Heart left ventricle (tissue), 16 donors: ENCODE results near the gene TTI1. TPM values are rescaled to one million over a fixed set of nuclear protein-coding genes. Genes with fewer than 3 reads are reported as not detected.

Source experiments
- ATAC-seq, 4 donors: fragments of 200-7000 bp; cut with Tn5 transposase; one replicate each; pipeline ENCODE4 v1.9.1; 2020 to 2022; ENCODE audit warnings: moderate library complexity in 4 of 4, mild to moderate bottlenecking in 3 of 4, moderate number of reproducible peaks in 1 of 4
- DNase-seq, 5 donors: peaks; one replicate each; pipeline ENCODE4 v3.0.0-alpha.2; 2020
- H3K27ac ChIP-seq, 12 donors: fragments of 200-600 bp; sonication (generic) in 4 of 12; one replicate each; pipeline versions ENCODE4 v1.5.0 to v1.8.0; 2016 to 2022; ENCODE audit warnings: mild to moderate bottlenecking in 2 of 12
- H3K27me3 ChIP-seq, 9 donors: fragments of 200-600 bp; sonication (generic) in 2 of 9; one replicate each; pipeline versions ENCODE4 v1.5.1 to v1.8.0; 2016 to 2022; ENCODE audit warnings: mild to moderate bottlenecking in 3 of 9
- H3K36me3 ChIP-seq, 9 donors: fragments of 200-600 bp; sonication (generic) in 2 of 9; one replicate each; pipeline versions ENCODE4 v1.5.0 to v1.8.0; 2018 to 2022; ENCODE audit warnings: mild to moderate bottlenecking in 2 of 9
- H3K4me1 ChIP-seq, 12 donors: fragments of 200-600 bp; sonication (generic) in 4 of 12; one replicate each; pipeline versions ENCODE4 v1.5.0 to v1.8.0; 2016 to 2022; ENCODE audit warnings: mild to moderate bottlenecking in 3 of 12
- H3K4me3 ChIP-seq, 12 donors: fragments of 200-600 bp; sonication (generic) in 4 of 12; one replicate each; pipeline versions ENCODE4 v1.5.0 to v1.8.0; 2017 to 2022; ENCODE audit warnings: mild to moderate bottlenecking in 9 of 12, moderate library complexity in 4 of 12
- H3K9me3 ChIP-seq, 12 donors: fragments of 200-600 bp; sonication (generic) in 4 of 12; one replicate each; pipeline versions ENCODE4 v1.5.0 to v1.8.0; 2016 to 2022; ENCODE audit warnings: mild to moderate bottlenecking in 1 of 12
- POLR2A ChIP-seq, 2 donors: fragments of 450-650 bp; IDR thresholded peaks; one replicate each; pipeline ENCODE4 v1.6.1; 2017; ENCODE audit warnings: antibody characterized with exemption in 2 of 2, mild to moderate bottlenecking in 2 of 2, moderate library complexity in 2 of 2
- WGBS, 4 donors: extraction: QIAGEN DNeasy Blood & Tissue Kit in 2 of 4; methylation state at CpG; one replicate each; pipeline versions ENCODE4 v1.1.5 to v1.1.7; 2013 to 2018; 5-methylcytosine and 5-hydroxymethylcytosine counted together
- intact Hi-C, 10 donors: fragments of 100-400 bp; cut with DNase I; formaldehyde crosslinking; loops; one replicate each; pipeline versions ENCODE4 v1.11.1 to v1.14.2; 2022
- polyA plus RNA-seq, 2 donors: library from polyadenylated mRNA; stranded (reverse); fragments of 200-250 nt; gene quantifications; one replicate each; pipeline ENCODE4 v1.2.3, GENCODE V29; 2013
- total RNA-seq, 9 donors: library from RNA; depleted of rRNA in 2 of 9; stranded (reverse); fragments of >200 nt in 2 of 9; fragmentation: NEBNext Ultra II Directional in 3 of 9; extraction: Animal tissue kit (Norgen Biotek cat#: 25700) in 3 of 9; gene quantifications; one replicate each; pipeline versions ENCODE4 v1.1.0 to v1.2.4, GENCODE V29; 2016 to 2023
- TF ChIP-seq, protein P1 (sequence below), 12 donors: fragments of 200-600 bp; sonication (generic) in 4 of 12; IDR thresholded peaks; one replicate each; pipeline versions ENCODE4 v1.5.0 to v1.8.0; 2018 to 2022; ENCODE audit warnings: antibody characterized with exemption in 12 of 12, mild to moderate bottlenecking in 5 of 12
- donor health status: ischemic (EF 13 %, LVEDD 7.1; RV severe dilation, severe dysfunction).
- donor health status: healthy with polysubstance abuse.
- donor health status: DM: no; HTN: yes; CAD: no.
- donor health status: DM: no; HTN: no; CAD: no.
- donor health status: ischemic (EF 25% LVEDD 6.9; RV normal size, moderate dysfunction).
- donor health status: ischemic (EF 25% LVEDD 5.7; RV mildly dilated, moderate dysfunction).
- donor health status: healthy.
- donor health status: DM: yes; HTN: yes; CAD: no.
- donor health status: ischemic (EF 35%, LVEDD 5.7; RV mildly dilated, moderate dysfunction).
- donor health status: nonischemic (EF 11% LVEDD 7.7; RV severe dilation, severe dysfunction).
- donor health status: DM: yes; HTN: yes; CAD: no.
- donor health status: PGD.
- donor health status: ischemic (EF 29% LVEDD 5.4; RV normal size, mild dysfunction).
- donor health status: nonischemic (EF 23%, LVEDD 6.1; RV moderate dilation, normal function).

The TTI1 gene
- total and polyA plus RNA-seq, 11 donors, result 7.3 to 13.3 (median 11.0) TPM

DNA sequence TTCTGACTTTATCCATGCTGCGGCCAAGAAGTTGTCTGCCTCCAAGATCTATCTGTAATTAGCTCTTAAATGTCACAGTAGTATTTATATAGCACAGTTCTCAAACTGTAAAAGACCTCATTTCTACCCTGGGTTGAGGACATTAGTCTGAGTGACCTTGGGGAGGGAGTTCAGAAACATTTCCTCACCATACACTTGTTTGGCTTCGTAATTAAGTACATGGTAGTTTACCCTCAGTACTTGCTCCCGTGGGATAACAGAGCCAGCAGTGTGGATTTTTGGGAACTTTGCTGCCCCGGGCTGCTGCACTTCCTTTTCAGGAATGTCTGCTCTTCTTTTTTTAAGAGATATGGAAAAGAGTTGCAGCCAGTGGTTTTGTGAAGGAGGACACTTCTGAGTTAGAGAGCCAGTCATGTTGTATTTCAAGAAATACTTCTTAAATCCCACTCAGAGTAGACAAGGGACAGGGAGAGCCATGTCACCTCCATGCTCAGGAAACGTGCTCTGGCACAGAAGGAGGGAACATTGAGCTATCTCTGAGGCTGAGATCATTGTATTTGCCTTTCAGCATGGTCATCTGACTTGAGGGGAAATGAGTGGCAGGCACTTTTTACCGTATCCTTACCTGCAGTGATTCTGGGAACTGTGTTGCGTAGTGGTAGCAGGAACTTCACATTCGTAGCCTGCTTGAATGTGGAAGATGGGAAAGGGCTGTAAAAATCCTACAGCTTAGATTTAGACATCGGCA, 33.9 kb upstream of the TTI1 start:
- DNase-seq (peak in 1 of 5 donors; percentile 58), ATAC-seq (peak; percentile 82 to 88 (median 87))
- H3K27ac ChIP-seq, result peak overlapping the region; percentile 52 to 91 (median 76)
- intact Hi-C loops, result loop anchor here in 2 of 10 donors (10.0 kb wide), 2 partner anchors 258 to 338 kb away; no protein-coding TSS in a partner anchor
- no peak for TF ChIP-seq POLR2A (IDR thresholded peaks at IDR 0.05)
- TF ChIP-seq, protein P1, sequence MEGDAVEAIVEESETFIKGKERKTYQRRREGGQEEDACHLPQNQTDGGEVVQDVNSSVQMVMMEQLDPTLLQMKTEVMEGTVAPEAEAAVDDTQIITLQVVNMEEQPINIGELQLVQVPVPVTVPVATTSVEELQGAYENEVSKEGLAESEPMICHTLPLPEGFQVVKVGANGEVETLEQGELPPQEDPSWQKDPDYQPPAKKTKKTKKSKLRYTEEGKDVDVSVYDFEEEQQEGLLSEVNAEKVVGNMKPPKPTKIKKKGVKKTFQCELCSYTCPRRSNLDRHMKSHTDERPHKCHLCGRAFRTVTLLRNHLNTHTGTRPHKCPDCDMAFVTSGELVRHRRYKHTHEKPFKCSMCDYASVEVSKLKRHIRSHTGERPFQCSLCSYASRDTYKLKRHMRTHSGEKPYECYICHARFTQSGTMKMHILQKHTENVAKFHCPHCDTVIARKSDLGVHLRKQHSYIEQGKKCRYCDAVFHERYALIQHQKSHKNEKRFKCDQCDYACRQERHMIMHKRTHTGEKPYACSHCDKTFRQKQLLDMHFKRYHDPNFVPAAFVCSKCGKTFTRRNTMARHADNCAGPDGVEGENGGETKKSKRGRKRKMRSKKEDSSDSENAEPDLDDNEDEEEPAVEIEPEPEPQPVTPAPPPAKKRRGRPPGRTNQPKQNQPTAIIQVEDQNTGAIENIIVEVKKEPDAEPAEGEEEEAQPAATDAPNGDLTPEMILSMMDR (IDR thresholded peaks at IDR 0.05), result no peak
- WGBS, 4 donors, result 41 to 47% (median 44%) methylated on average over 9 of the region's 9 CpGs
- H3K9me3 ChIP-seq, result no peaks in the 10 kb centered on the region
- no peak overlapping the region for H3K4me3 ChIP-seq
- H3K27me3 ChIP-seq, result no peaks in the 10 kb centered on the region
- peaks cover 0 to 31% (median 11%) of the 10 kb centered on the region in 12 donors for H3K4me1 ChIP-seq
- H3K36me3 ChIP-seq, result peaks cover 0 to 100% (median 95%) of the 10 kb centered on the region in 9 donors

DNA sequence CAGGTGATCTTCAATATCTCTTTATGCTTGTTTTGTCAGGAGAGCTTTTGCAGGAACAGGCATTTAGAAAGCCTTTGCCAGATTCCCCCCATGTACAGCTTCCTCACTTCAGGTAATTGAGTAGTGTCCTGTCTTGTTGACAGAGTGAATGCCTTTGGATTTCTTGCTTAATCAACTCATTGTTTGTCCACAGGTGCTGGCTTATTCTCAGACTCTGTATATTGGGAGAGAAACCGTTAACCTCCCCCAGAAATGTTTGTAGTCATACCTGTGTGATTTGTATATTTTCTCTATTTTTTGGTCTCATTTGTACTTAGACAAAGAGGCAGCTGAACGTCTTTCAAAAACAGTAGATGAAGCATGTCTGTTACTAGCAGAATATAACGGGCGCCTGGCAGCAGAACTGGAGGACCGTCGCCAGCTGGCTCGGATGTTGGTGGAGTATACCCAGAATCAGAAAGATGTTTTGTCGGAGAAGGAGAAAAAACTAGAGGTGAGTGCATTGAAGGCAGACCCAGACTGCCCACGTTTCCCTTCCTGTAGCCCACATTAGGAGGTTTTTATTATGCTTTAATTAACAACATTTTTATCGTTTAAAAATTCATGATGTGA, 32.6 kb upstream of the TTI1 start:
- ATAC-seq (peak in 3 of 4 donors; percentile 18 to 53 (median 46)), DNase-seq (peak in 1 of 5 donors; percentile 48)
- no peak overlapping the region for H3K4me3 ChIP-seq
- no peaks in the 10 kb centered on the region for H3K27me3 ChIP-seq
- intact Hi-C loops, result loop anchor here in 2 of 10 donors (10.0 kb wide), 2 partner anchors 259 to 339 kb away; no protein-coding TSS in a partner anchor
- H3K36me3 ChIP-seq, result peaks cover 0 to 100% (median 97%) of the 10 kb centered on the region in 9 donors
- no peaks in the 10 kb centered on the region for H3K9me3 ChIP-seq
- peaks cover 0 to 31% (median 11%) of the 10 kb centered on the region in 12 donors for H3K4me1 ChIP-seq
- WGBS, 4 donors, result 57 to 68% (median 60%) methylated on average over 10 of the region's 10 CpGs
- TF ChIP-seq POLR2A (IDR thresholded peaks at IDR 0.05), result no peak
- TF ChIP-seq, protein P1 (IDR thresholded peaks at IDR 0.05), result no peak
- H3K27ac ChIP-seq, result peak overlapping the region in 11 of 12 donors; percentile 40 to 91 (median 73)

DNA sequence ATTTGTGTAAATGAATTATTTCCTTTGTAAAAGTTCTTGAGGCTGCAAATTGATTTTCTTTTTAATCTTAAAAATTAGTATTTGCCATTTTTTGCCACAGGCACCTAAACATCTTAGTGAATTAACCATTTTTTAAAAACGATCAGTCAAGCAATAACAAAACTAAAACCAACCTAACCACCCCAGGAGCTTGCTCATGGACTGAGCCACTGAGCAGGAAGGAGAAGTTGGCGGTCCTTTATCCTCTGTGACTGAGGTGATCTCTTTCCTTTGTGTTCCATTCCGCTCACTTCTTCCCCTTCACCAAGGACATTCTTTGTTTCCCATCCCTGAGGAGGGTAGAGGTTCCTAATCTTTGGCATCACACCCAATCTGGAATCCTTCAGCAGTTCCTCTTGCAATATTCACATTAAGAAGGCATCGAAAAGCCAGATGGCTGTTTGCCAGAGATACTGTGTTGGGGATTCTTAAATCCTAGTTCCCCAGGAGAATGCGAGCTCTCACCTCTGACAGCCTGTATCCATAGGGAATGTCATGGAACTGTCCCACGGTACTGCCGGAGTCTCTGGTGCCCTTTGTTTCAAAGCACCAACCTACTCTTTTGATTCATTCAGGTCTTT, 30.8 kb upstream of the TTI1 start:
- DNase-seq (no peak), ATAC-seq (no peak)
- no peaks in the 10 kb centered on the region for H3K9me3 ChIP-seq
- H3K27me3 ChIP-seq, result no peaks in the 10 kb centered on the region
- 70 to 76% (median 74%) methylated on average over 7 of the region's 7 CpGs for WGBS, 4 donors
- H3K4me1 ChIP-seq, result peaks cover 0 to 31% (median 11%) of the 10 kb centered on the region in 12 donors
- H3K36me3 ChIP-seq, result peaks cover 0 to 100% (median 96%) of the 10 kb centered on the region in 9 donors
- no peak overlapping the region for H3K4me3 ChIP-seq
- TF ChIP-seq, protein P1 (IDR thresholded peaks at IDR 0.05), result no peak
- H3K27ac ChIP-seq, result peak overlapping the region in 1 of 12 donors; percentile 6
- intact Hi-C loops, result loop anchor here in 3 of 10 donors (5.0 to 10.0 kb wide), 3 partner anchors 103 to 341 kb away; partner anchors contain the start of gene TGM2 (in 1 of the 3)
